Esophagus muscularis mucosa (tissue), 4 donors: ENCODE measurements around the gene LENG8. TPM values are rescaled to one million over a fixed set of nuclear protein-coding genes. Genes with fewer than 3 reads are reported as not detected.
A peak's percentile ranks its signal among the peaks of the same experiment; 100 is the strongest.

Experiments
- DNase-seq: peaks from one replicate; pipeline ENCODE4 v3.0.0-alpha.2; 2017; ENCODE audit errors: extremely low spot score
- H3K27ac ChIP-seq, 4 donors: fragments of 200-600 bp; sonication (generic); replicated peaks in 1 of 4; 1 replicate in 3 of 4; 2 replicates in 1 of 4; pipeline ENCODE4 v1.5.1; 2016 to 2019; ENCODE audit warnings: mild to moderate bottlenecking in 1 of 4
- H3K27me3 ChIP-seq, 4 donors: fragments of 200-600 bp; sonication (generic); one replicate each; pipeline versions ENCODE4 v1.5.1 to v1.6.0; 2016 to 2019
- H3K36me3 ChIP-seq, 4 donors: fragments of 200-600 bp; sonication (generic); one replicate each; pipeline ENCODE4 v1.5.1; 2016 to 2019
- H3K4me1 ChIP-seq, 4 donors: fragments of 200-600 bp; sonication (generic); one replicate each; pipeline ENCODE4 v1.5.1; 2016 to 2019
- H3K4me3 ChIP-seq, 4 donors: fragments of 200-600 bp; sonication (generic); 1 replicate in 2 of 4; 2 replicates in 2 of 4; pipeline ENCODE4 v1.5.1; 2016 to 2019; ENCODE audit warnings: mild to moderate bottlenecking in 4 of 4, moderate library complexity in 1 of 4
- H3K9me3 ChIP-seq, 4 donors: fragments of 200-600 bp; sonication (generic); 1 replicate in 3 of 4; 2 replicates in 1 of 4; pipeline ENCODE4 v1.5.1; 2016 to 2019
- EP300 ChIP-seq: sonication (generic); formaldehyde crosslinking; IDR thresholded peaks from one replicate; pipeline ENCODE4 v1.6.1; 2017; ENCODE audit warnings: antibody characterized with exemption
- POLR2A ChIP-seq: fragments of 450-650 bp; IDR thresholded peaks from one replicate; pipeline ENCODE4 v1.6.1; 2017; ENCODE audit warnings: antibody characterized with exemption, moderate library complexity, mild to moderate bottlenecking, low read depth
- POLR2AphosphoS5 ChIP-seq, 2 donors: sonication (generic); formaldehyde crosslinking; IDR thresholded peaks; one replicate each; pipeline ENCODE4 v1.6.1; 2017; ENCODE audit warnings: antibody characterized with exemption in 2 of 2
- WGBS: methylation state at CpG from one replicate; pipeline ENCODE4 v1.1.5; 2018; 5-methylcytosine and 5-hydroxymethylcytosine counted together
- intact Hi-C: fragments of 100-400 bp; cut with DNase I; formaldehyde crosslinking; loops from one replicate; pipeline ENCODE4 v1.15.1; 2023
- total RNA-seq, 4 donors: library from RNA; depleted of rRNA; stranded (reverse); fragments of >200 nt; gene quantifications; one replicate each; pipeline versions ENCODE4 v1.1.0 to v1.2.1, GENCODE V29; 2016
- TF ChIP-seq, protein P1 (sequence below), 3 experiments: fragments of 200-600 bp in 2 of 3; fragments of 450-650 bp in 1 of 3; sonication (generic) in 2 of 3; IDR thresholded peaks; one replicate each; pipeline ENCODE4 v1.5.1; 2017 to 2019; ENCODE audit warnings: antibody characterized with exemption in 3 of 3, mild to moderate bottlenecking in 2 of 3, moderate library complexity in 1 of 3

The LENG8 gene
- total RNA-seq, 4 donors from 2014 or later: 42.9 to 115 (median 72.2) TPM

DNA sequence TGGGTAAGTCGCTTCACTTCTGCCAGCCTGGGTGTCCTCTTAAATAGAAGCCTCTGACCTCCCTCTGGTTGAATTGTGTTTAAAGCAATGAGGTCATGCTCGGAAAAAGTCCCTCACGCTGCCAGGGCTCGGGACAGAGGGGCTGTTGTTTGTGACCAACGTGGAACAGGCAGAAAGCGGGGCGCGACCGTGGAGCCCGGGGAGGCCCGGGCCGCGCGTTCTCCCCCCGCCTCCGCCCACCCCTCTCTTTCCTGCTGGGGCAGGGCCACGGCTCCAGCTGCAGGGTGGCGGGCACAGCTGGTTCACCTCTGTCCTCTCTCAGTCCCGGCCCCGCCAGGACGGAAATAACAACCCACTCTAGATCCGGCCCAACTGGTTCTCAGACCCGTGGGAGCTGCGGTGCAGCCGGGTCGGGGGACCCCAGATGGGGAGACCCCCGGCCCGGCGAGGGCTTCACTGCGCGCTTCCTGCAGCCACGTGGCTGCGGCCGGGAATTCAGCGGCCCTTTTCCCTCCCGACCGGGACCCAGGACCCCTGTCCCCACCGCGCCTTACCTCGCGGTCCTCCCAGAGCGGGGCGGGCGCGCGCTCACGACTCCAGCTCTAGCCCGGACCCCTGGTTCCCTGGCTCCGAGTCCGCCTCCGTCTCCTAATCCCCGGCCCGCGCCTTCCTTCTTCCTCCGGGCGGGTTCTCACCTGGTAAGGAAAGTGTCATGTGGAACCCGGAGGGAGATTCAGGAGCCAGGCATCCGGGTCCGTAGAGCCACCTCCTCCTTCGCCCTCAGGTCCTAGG is 22.2 kb downstream of the LENG8 start:
- Histone ChIP-seq H3K9me3 (no peaks in the 10 kb centered on the region), H3K36me3 (no peaks in the 10 kb centered on the region), H3K27me3 (peaks cover 0 to 53% (median 5%) of the 10 kb centered on the region in 4 donors), H3K4me1 (peaks cover 16 to 38% (median 36%) of the 10 kb centered on the region in 4 donors), H3K27ac (peak overlapping the region; percentile 71 to 83 (median 78)), H3K4me3 (peak overlapping the region; percentile 50 to 64 (median 52))
- TF ChIP-seq, protein P1, sequence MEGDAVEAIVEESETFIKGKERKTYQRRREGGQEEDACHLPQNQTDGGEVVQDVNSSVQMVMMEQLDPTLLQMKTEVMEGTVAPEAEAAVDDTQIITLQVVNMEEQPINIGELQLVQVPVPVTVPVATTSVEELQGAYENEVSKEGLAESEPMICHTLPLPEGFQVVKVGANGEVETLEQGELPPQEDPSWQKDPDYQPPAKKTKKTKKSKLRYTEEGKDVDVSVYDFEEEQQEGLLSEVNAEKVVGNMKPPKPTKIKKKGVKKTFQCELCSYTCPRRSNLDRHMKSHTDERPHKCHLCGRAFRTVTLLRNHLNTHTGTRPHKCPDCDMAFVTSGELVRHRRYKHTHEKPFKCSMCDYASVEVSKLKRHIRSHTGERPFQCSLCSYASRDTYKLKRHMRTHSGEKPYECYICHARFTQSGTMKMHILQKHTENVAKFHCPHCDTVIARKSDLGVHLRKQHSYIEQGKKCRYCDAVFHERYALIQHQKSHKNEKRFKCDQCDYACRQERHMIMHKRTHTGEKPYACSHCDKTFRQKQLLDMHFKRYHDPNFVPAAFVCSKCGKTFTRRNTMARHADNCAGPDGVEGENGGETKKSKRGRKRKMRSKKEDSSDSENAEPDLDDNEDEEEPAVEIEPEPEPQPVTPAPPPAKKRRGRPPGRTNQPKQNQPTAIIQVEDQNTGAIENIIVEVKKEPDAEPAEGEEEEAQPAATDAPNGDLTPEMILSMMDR (IDR thresholded peaks at IDR 0.05): no peak
- peak; percentile 48 to 50 for TF ChIP-seq POLR2AphosphoS5 (IDR thresholded peaks at IDR 0.05)
- 6% methylated on average over 42 of the region's 60 CpGs for WGBS
- DNase-seq: no peak
- intact Hi-C loops: no loop called here

DNA sequence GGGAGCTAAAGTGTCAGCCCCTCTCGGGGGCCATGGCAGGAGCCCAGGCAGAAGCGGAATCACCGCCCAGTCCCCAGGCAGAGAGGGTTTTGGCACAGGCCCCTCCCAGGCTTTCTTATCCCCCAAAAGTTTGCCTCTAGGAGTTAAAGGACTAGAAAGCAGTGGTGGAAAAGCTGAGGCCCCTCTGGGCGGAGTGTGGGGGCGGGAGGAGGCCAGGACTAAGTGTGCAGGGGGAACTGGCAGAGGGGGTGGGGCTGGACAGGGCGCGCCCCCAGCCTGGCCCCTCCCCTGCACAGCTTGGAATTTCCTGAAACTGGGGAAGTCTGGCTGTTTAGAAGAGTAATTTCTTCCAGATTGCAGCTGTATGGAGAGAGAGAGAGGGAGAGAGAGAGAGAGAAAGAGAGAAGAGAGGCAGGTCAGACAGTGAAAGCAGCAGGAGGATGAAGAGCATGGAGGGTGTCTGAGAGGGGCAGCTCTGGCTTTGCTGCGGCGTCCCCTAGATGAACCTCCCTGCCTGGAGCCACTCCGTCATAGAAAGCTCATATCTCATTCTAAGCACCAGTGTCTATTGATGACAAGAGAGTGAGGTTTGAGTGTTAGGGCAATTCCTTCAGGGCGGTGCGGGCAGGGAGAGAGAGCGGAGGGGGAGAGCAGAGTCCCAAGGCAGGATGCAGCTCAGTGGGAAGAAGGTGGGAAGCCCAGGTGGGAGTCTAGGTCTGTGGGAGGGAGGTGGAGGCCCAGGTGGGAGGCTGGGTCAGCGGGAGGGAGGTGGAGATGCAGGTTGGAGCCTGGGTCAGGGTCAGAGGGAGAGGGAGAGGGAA is 24.3 kb downstream of the LENG8 start, which contains the start of gene CDC42EP5:
CDC42EP5 (minus strand) TSS at position 226 of the 821 bp plus-strand sequence. CDS start 7,749 bp downstream, outside the sequence.
- DNase-seq: peak; percentile 93
- H3K27me3 ChIP-seq: peaks cover 0 to 66% (median 5%) of the 10 kb centered on the region in 4 donors
- peak within 1 kb of the TSS; percentile 41 to 60 (median 52) for H3K4me3 ChIP-seq
- no peaks in the 10 kb centered on the region for H3K9me3 ChIP-seq
- intact Hi-C loops: no loop called here
- TF ChIP-seq, protein P1 (IDR thresholded peaks at IDR 0.05): peak in 1 of 3 experiments; percentile 6
- TF ChIP-seq POLR2A (no peak), POLR2AphosphoS5 (IDR thresholded peaks at IDR 0.05) (peak; percentile 63 to 85)
- H3K27ac ChIP-seq: peak within 1 kb of the TSS; percentile 71 to 80 (median 76)
- H3K4me1 ChIP-seq: peaks cover 16 to 38% (median 36%) of the 10 kb centered on the region in 4 donors
- no peaks in the 10 kb centered on the region for H3K36me3 ChIP-seq
- 6% methylated on average over 11 of the region's 14 CpGs for WGBS

DNA sequence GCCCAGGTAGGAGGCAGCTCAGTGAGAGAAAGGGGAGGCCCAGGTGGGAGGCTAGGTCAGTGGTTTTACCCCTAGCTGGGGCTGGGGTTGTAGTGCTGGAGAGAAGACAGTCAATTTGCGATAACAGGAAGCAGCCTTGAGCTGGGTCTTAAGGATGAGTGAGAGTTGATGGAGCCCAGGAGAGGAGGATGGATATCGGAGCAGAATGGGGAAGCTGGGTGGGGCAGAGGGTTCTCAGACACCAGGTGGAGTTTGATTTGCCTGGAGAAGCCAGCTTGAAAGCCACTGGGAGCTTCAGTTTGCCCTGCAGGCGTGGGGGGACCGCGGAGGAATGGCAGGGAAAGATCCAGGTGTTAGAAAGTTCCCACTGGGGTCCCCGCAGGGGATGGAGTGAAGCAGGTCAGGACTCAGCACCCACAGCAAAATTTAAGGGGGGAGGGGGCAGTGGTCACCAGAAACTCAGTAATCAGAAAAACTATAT is 24.9 kb downstream of the LENG8 start:
- no peaks in the 10 kb centered on the region for H3K36me3 ChIP-seq
- intact Hi-C loops: no loop called here
- H3K27ac ChIP-seq: peak overlapping the region; percentile 71 to 80 (median 76)
- WGBS: 63% methylated on average over 6 of the region's 6 CpGs
- peak overlapping the region in 1 of 4 donors; percentile 60 for H3K4me3 ChIP-seq
- H3K27me3 ChIP-seq: peaks cover 4 to 70% (median 5%) of the 10 kb centered on the region in 4 donors
- no peak for DNase-seq
- no peaks in the 10 kb centered on the region for H3K9me3 ChIP-seq
- peaks cover 16 to 42% (median 36%) of the 10 kb centered on the region in 4 donors for H3K4me1 ChIP-seq
- no peak for TF ChIP-seq POLR2AphosphoS5 (IDR thresholded peaks at IDR 0.05)
- TF ChIP-seq, protein P1 (IDR thresholded peaks at IDR 0.05): no peak
- TF ChIP-seq EP300: no peak
- TF ChIP-seq POLR2A: no peak

DNA sequence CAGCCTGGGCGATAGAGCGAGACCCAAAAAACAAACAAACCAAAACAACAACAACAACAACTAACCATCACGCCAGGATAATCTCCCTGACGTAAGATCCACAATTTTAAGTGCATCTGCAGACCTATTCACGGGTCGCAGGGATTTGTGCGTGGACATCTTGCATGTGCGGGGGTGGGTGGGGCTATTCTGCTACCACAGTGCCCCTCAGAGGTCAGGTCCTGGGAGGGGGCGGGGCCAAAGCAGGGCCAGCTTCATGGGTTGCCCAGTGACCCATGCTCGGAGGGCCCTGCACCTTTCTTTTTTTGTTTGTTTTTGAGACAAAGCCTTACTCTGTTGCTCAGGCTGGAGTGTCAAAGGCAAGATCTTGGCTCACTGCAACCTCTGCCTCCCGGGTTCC is 26.7 kb downstream of the LENG8 start:
- 90% methylated on average over 11 of the region's 11 CpGs for WGBS
- DNase-seq: no peak
- Histone ChIP-seq H3K36me3 (no peaks in the 10 kb centered on the region), H3K27ac (no peak overlapping the region), H3K27me3 (peaks cover 4 to 71% (median 8%) of the 10 kb centered on the region in 4 donors), H3K4me3 (no peak overlapping the region), H3K4me1 (peaks cover 10 to 25% (median 20%) of the 10 kb centered on the region in 4 donors), H3K9me3 (no peaks in the 10 kb centered on the region)
- TF ChIP-seq, protein P1 (IDR thresholded peaks at IDR 0.05): no peak
- TF ChIP-seq POLR2AphosphoS5 (IDR thresholded peaks at IDR 0.05) (no peak), POLR2A (no peak), EP300 (no peak)
- intact Hi-C loops: loop anchor here (5.0 kb wide), 1 partner anchor 38 kb away; no protein-coding TSS in a partner anchor
